IgD-negative memory B cell (primary cell): Measurements from ENCODE around the gene NOSIP. TPM values are rescaled to one million over a fixed set of nuclear protein-coding genes. Genes with fewer than 3 reads are reported as not detected.

Source experiments
- H3K27ac Mint-ChIP-seq, 3 donors: one replicate each; pipeline ENCODE4 v1.8.0; 2020 to 2022; ENCODE audit warnings: mild to moderate bottlenecking in 3 of 3, mixed read lengths in 3 of 3, moderate library complexity in 1 of 3
- H3K27me3 Mint-ChIP-seq: one replicate; pipeline ENCODE4 v1.8.0; 2021; ENCODE audit warnings: mixed read lengths
- H3K36me3 Mint-ChIP-seq: one replicate; pipeline ENCODE4 v1.8.0; 2020; ENCODE audit warnings: mild to moderate bottlenecking, mixed read lengths
- H3K4me1 Mint-ChIP-seq, 3 donors: one replicate each; pipeline ENCODE4 v1.8.0; 2020 to 2022; ENCODE audit warnings: mixed read lengths in 3 of 3, mild to moderate bottlenecking in 1 of 3
- H3K4me3 Mint-ChIP-seq, 4 donors: one replicate each; pipeline ENCODE4 v1.8.0; 2020 to 2022; ENCODE audit warnings: mild to moderate bottlenecking in 4 of 4, mixed read lengths in 4 of 4, moderate library complexity in 3 of 4
- H3K9me3 Mint-ChIP-seq, 3 donors: one replicate each; pipeline ENCODE4 v1.8.0; 2020 to 2021; ENCODE audit warnings: mixed read lengths in 3 of 3, mild to moderate bottlenecking in 1 of 3
- polyA plus RNA-seq: library from polyadenylated mRNA; unstranded; fragments of 300-500 nt; fragmentation: Illumina TruSeq; gene quantifications from one replicate; pipeline ENCODE4 v1.2.3, GENCODE V29; 2021

Gene NOSIP
- polyA plus RNA-seq, 1 donor from 2014 or later, result 144 TPM

DNA sequence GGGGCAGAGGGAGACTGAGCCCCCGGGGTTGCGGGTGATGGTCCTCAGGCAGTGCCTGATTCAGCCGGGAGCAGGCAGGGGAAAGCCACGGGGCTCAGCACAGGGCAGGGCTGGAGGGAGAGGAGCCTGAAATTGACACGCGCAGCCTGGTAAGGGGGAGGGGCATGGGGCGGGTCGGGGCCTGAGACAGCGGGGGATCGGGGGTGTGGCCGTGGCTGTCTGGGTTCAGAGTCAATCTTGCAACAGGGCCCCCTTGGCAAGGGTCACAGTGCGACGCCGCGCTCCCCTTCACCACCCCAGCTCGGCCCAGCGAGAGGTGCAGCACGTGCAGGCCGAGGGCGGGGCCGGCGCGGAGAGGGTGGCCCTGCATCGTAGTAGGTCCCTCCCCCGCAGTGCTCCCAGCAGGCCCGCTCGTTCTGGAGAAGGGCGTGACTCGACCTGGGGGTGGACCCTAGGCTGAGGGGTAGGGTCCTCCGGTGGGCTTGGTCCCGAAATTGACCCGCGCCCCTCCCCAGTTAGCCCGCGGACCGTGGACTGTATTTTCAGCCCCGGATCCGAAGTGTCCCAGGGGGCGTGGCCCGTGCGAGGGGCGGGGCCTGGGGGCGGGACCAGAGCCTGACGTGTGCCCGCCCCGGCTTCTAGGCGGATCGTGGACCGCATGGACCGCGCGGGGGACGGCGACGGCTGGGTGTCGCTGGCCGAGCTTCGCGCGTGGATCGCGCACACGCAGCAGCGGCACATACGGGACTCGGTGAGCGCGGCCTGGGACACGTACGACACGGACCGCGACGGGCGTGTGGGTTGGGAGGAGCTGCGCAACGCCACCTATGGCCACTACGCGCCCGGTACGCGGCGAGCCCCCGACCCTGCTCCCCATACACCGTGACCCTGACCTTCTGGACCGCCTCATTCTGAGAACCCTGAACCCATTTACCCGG lies 46.5 kb downstream of the NOSIP start:
- peak overlapping the region; percentile 84 to 95 (median 93) for H3K4me3 Mint-ChIP-seq
- H3K27ac Mint-ChIP-seq, result peak overlapping the region; percentile 61 to 85 (median 76)
- no peaks in the 10 kb centered on the region for H3K9me3 Mint-ChIP-seq
- H3K27me3 Mint-ChIP-seq, result no peaks in the 10 kb centered on the region
- peaks cover 3% of the 10 kb centered on the region for H3K36me3 Mint-ChIP-seq
- H3K4me1 Mint-ChIP-seq, result peaks cover 17 to 26% (median 21%) of the 10 kb centered on the region in 3 donors

- no peaks in the 10 kb centered on the region for H3K27me3 Mint-ChIP-seq
Observed at GRCh38 chr19:49530708-49531107, 49.6 kb downstream of the NOSIP start.

GRCh38 chr19:49528211-49528771 lies 52.1 kb downstream of the NOSIP start:
- Mint-ChIP-seq H3K27ac (no peak overlapping the region), H3K9me3 (no peaks in the 10 kb centered on the region), H3K36me3 (peaks cover 10% of the 10 kb centered on the region), H3K27me3 (no peaks in the 10 kb centered on the region), H3K4me1 (peaks cover 4 to 15% (median 13%) of the 10 kb centered on the region in 3 donors), H3K4me3 (peak overlapping the region; percentile 61 to 91 (median 73))

More at GRCh38 chr19:49530708-49531107, 49.6 kb downstream of the NOSIP start:
- H3K9me3 Mint-ChIP-seq, result no peaks in the 10 kb centered on the region
- H3K36me3 Mint-ChIP-seq, result peaks cover 7% of the 10 kb centered on the region
- peaks cover 14 to 25% (median 21%) of the 10 kb centered on the region in 3 donors for H3K4me1 Mint-ChIP-seq
- H3K4me3 Mint-ChIP-seq, result peak overlapping the region in 2 of 4 donors; percentile 61 to 66
- H3K27ac Mint-ChIP-seq, result no peak overlapping the region

DNA sequence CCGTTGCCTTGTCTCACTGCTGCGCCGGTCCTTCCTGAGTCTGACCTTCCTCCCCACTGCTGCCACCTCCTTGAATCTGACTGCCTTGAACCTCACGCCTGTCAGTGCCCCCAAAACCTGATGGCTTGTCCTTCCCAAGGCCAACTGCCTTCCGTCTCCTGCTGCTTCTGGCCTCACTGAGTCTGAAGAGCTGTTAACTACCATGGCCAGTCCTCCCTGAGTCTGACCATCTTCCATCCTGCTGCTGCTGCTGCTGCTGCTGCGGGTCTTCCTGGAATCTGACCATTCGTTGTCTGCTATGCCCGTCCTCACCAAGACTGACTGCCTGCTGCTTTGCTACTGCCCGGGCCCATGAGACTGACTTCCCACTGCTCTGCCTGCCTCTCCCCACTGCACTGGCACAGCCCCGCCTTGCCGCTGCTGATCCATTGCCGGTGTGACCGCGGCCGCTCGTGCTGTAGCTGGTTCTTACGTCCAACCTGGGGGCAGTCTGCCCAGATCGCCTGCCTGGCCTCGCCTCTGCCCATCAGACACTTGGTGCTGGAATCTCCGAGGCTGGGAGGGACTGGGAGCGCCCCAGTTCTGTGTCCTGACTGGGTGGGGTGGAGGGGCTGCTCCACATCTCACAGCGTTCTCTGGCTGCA lies 55.4 kb downstream of the NOSIP start:
- H3K36me3 Mint-ChIP-seq, result peaks cover 13% of the 10 kb centered on the region
- peaks cover 4 to 10% (median 5%) of the 10 kb centered on the region in 3 donors for H3K4me1 Mint-ChIP-seq
- no peaks in the 10 kb centered on the region for H3K9me3 Mint-ChIP-seq
- peak overlapping the region in 1 of 4 donors; percentile 2 for H3K4me3 Mint-ChIP-seq
- H3K27ac Mint-ChIP-seq, result peak overlapping the region in 1 of 3 donors; percentile 74
- no peaks in the 10 kb centered on the region for H3K27me3 Mint-ChIP-seq

DNA sequence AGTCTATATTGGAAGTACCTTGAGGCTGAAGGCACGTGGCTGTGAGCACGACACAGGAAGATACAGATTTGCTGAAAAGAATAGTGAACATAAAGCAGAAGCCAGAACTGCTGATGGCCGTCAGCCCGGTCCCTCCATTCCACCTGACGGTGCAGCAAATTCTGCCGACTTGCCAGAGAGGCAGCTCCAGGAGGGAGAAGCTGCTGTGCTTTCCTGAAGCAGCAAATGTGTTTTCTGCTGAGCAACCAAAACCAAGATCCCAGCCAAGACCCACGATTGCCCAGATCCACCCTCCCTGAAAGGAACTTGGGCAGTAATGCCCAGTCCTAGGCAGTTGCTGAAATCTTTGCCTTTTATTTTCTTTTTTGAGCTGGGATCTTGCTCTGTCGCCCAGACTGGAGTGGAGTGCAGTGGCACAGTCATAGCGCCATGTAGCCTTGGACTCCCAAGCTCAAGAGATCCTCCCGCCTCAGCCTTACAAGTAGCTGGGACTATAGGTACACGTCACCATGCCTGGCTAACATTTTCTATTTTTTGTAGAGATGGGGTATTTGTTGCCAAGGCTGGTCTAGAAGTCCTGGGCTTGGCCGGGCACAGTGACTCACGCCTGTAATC lies 59.5 kb downstream of the NOSIP start:
- Mint-ChIP-seq H3K27me3 (no peaks in the 10 kb centered on the region), H3K27ac (peak overlapping the region in 1 of 3 donors; percentile 57), H3K4me1 (peaks cover 5 to 7% (median 6%) of the 10 kb centered on the region in 3 donors), H3K9me3 (no peaks in the 10 kb centered on the region), H3K36me3 (peaks cover 8% of the 10 kb centered on the region), H3K4me3 (no peak overlapping the region)

- Mint-ChIP-seq H3K27ac (peak overlapping the region in 1 of 3 donors; percentile 45), H3K36me3 (peaks cover 6% of the 10 kb centered on the region), H3K4me3 (no peak overlapping the region), H3K27me3 (no peaks in the 10 kb centered on the region), H3K9me3 (no peaks in the 10 kb centered on the region), H3K4me1 (peaks cover 10% of the 10 kb centered on the region in 3 donors)
Observed at GRCh38 chr19:49518033-49518432, 62.3 kb downstream of the NOSIP start.

DNA sequence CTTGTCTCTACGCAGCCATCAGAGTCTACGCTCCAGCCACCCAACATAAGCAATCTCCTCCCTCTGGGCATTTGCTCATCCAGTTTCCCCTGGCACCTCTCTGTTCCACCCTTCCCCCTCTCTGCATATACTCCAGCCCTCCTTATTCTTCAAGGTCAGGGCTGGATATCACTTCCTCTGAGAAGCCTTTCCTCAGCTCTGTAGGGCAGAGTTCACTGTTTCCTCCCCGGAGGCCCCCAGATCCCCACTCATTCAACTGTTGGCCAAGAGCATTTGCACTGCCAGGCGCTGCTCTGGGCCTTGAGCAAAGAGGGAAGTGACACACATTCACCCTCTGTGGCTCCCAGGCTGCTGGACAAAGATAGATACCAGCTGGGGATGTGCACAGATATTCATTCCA lies 64.6 kb downstream of the NOSIP start:
- peaks cover 21 to 25% (median 23%) of the 10 kb centered on the region in 3 donors for H3K4me1 Mint-ChIP-seq

GRCh38 chr19:49514151-49514550 lies 66.2 kb downstream of the NOSIP start:
- peaks cover 3% of the 10 kb centered on the region for H3K36me3 Mint-ChIP-seq
- peak overlapping the region in 1 of 3 donors; percentile 59 for H3K27ac Mint-ChIP-seq
- H3K4me3 Mint-ChIP-seq, result peak overlapping the region; percentile 34 to 91 (median 63)
- peaks cover 21 to 26% (median 21%) of the 10 kb centered on the region in 3 donors for H3K4me1 Mint-ChIP-seq
- H3K9me3 Mint-ChIP-seq, result no peaks in the 10 kb centered on the region
- H3K27me3 Mint-ChIP-seq, result peaks cover 2% of the 10 kb centered on the region

More for the DNA sequence above, 64.6 kb downstream of the NOSIP start:
- H3K4me3 Mint-ChIP-seq, result peak overlapping the region in 3 of 4 donors; percentile 40 to 76 (median 60)
- H3K27me3 Mint-ChIP-seq, result peaks cover 2% of the 10 kb centered on the region
- H3K9me3 Mint-ChIP-seq, result no peaks in the 10 kb centered on the region
- peaks cover 6% of the 10 kb centered on the region for H3K36me3 Mint-ChIP-seq
- peak overlapping the region in 2 of 3 donors; percentile 3 to 39 for H3K27ac Mint-ChIP-seq

DNA sequence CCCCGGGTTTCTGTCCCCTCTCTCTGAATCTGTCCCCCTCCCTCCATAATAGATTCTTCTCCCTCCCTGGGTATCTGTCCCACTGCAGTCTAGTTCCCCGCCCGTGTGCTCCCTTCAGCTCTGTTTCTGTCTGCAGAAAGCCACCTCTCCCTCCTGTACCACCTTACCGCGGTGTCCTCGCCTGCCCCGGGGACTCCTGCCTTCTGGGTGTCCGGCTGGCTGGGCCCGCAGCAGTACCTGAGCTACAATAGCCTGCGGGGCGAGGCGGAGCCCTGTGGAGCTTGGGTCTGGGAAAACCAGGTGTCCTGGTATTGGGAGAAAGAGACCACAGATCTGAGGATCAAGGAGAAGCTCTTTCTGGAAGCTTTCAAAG lies 66.6 kb downstream of the NOSIP start:
- Mint-ChIP-seq H3K27me3 (peaks cover 2% of the 10 kb centered on the region), H3K4me3 (peak overlapping the region; percentile 43 to 91 (median 84)), H3K9me3 (no peaks in the 10 kb centered on the region), H3K4me1 (peaks cover 20 to 26% (median 21%) of the 10 kb centered on the region in 3 donors), H3K36me3 (peaks cover 3% of the 10 kb centered on the region), H3K27ac (peak overlapping the region in 1 of 3 donors; percentile 90)

GRCh38 chr19:49512970-49513745 lies 67.2 kb downstream of the NOSIP start:
- H3K4me1 Mint-ChIP-seq, result peaks cover 20 to 26% (median 21%) of the 10 kb centered on the region in 3 donors
- peak overlapping the region in 2 of 3 donors; percentile 59 to 90 for H3K27ac Mint-ChIP-seq
- H3K4me3 Mint-ChIP-seq, result peak overlapping the region; percentile 43 to 91 (median 84)
- peaks cover 3% of the 10 kb centered on the region for H3K36me3 Mint-ChIP-seq
- H3K9me3 Mint-ChIP-seq, result no peaks in the 10 kb centered on the region
- peaks cover 2% of the 10 kb centered on the region for H3K27me3 Mint-ChIP-seq

DNA sequence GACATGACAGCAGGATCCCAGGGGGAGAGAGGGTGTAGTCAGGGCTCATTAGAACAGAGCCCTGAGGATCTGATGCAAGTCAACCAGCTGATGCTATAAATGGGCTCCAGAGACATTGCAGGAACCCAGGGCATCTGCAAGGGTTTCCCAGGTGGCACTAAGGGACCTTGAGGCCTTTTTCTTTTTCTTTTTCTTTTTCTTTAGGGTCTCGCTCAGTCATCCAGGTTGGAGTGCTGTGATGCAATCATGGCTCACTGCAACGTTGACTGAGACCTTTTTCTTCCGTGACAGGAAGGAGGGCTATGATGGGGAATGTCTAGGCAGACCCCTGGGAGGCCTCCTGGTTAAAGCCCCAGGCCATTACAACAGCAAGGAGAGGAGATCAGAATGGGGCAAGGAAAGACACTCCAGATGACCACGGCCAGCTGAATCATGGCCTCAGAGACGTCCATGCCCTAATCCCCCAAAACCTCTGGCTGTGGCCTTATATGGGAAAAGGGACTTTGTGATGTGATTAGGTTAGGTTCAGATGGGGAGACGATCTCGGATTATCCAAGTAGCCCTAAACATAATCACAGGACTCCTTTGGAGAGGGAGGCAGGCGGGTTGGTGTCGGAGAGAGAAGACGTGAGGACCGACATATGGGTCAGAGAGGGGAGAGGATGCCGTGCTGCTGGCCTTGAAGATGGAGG lies 72.4 kb downstream of the NOSIP start:
- H3K9me3 Mint-ChIP-seq, result no peaks in the 10 kb centered on the region
- H3K4me1 Mint-ChIP-seq, result peaks cover 19 to 23% (median 22%) of the 10 kb centered on the region in 3 donors
- no peak overlapping the region for H3K4me3 Mint-ChIP-seq
- peak overlapping the region in 1 of 3 donors; percentile 39 for H3K27ac Mint-ChIP-seq
- peaks cover 2% of the 10 kb centered on the region for H3K27me3 Mint-ChIP-seq
- H3K36me3 Mint-ChIP-seq, result peaks cover 3% of the 10 kb centered on the region

DNA sequence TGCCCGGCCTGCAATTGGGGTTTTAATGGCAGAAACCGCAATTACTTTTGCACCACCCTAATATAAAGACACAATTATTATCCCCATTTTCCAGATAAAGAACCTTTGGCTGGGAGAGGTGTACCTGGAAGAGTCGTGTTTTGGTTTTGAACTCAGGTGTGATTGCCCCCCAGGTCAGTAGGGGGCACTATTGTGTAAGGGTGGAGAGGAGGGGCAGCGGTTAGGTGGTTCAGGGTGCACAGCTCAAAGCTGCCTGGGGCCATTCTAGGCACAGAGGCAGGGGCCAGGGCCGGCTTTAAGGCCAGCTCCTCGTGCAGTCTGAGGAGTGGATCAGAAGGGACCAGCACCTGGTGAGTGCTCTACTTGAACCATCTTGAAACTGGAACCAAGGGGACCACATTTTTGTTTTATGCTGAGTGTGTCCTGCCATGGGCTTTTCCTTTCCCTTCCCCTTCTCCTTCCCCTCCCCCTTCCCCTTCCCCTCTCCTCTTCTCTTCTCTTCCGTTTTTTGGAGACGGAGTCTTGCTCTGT lies 73.7 kb downstream of the NOSIP start:
- Mint-ChIP-seq H3K9me3 (no peaks in the 10 kb centered on the region), H3K27me3 (peaks cover 2% of the 10 kb centered on the region), H3K4me3 (peak overlapping the region in 1 of 4 donors; percentile 86), H3K4me1 (peaks cover 19 to 25% (median 24%) of the 10 kb centered on the region in 3 donors), H3K36me3 (peaks cover 2% of the 10 kb centered on the region), H3K27ac (peak overlapping the region in 1 of 3 donors; percentile 94)
